ENCODE measurements around the gene CFAP53. TPM values are rescaled to one million over a fixed set of nuclear protein-coding genes. Genes with fewer than 3 reads are reported as not detected.
A peak's percentile ranks its signal among the peaks of the same experiment; 100 is the strongest.
"Not testable (repeated sequence)": the region's sequence is repeated elsewhere in the genome, so short reads cannot be mapped to it uniquely, and the experiment has no call there.

The CFAP53 gene, protein sequence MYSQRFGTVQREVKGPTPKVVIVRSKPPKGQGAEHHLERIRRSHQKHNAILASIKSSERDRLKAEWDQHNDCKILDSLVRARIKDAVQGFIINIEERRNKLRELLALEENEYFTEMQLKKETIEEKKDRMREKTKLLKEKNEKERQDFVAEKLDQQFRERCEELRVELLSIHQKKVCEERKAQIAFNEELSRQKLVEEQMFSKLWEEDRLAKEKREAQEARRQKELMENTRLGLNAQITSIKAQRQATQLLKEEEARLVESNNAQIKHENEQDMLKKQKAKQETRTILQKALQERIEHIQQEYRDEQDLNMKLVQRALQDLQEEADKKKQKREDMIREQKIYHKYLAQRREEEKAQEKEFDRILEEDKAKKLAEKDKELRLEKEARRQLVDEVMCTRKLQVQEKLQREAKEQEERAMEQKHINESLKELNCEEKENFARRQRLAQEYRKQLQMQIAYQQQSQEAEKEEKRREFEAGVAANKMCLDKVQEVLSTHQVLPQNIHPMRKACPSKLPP
- polyA plus RNA-seq: under 1 TPM; 0.13 to 0.33 TPM

DNA sequence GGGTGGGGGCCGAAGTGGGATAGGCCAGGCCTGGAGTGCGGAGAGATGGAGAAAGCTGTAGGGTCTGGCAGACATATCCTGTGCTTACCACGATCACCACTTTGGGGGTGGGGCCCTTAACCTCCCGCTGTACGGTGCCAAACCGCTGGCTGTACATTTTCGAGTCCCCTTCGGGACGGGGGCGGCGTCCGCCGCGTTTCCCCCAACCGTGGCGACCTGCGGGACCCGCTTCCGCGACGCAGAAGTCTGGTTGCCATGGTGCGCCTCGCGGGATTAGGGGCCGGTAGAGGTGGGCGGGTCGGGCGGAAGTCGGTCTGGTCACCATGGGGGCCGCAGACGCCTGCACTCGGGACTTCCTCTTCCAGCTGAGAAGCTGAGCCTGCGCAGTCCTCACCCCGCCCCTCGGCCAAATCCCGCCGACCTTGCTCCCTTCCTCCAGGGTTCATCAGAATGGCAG, at the start of gene CFAP53:
Gene CFAP53 (minus strand): TSS at position 248 of the 457 bp plus-strand sequence. CDS start 91 bp downstream, at position 157.
- peak within 1 kb of the TSS; percentile 47 to 78 for H3K4me3 ChIP-seq (ENCODE audit: low read depth in 1 of 2, low read length in 2 of 2)
- 0 to 1% methylated on average over 32 to 37 of the region's 37 CpGs for WGBS, 2 donors
- peaks cover 0 to 2% of the 10 kb centered on the region in 2 donors for H3K4me1 ChIP-seq (ENCODE audit: control insufficient read depth in 2 of 2, insufficient read depth in 2 of 2, low read length in 1 of 2)
- H3K27me3 ChIP-seq (ENCODE audit: control insufficient read depth in 1 of 2, insufficient read depth in 2 of 2, low read length in 2 of 2): no peaks in the 10 kb centered on the region
- H3K36me3 ChIP-seq (ENCODE audit: control insufficient read depth in 2 of 2, insufficient read depth in 2 of 2, low read length in 1 of 2): peaks cover 6 to 8% of the 10 kb centered on the region in 2 donors
- H3K27ac ChIP-seq (ENCODE audit: low read depth in 2 of 2, low read length in 1 of 2): peak within 1 kb of the TSS in 1 of 2 donors; percentile 24
- no peaks in the 10 kb centered on the region for H3K9me3 ChIP-seq (ENCODE audit: control insufficient read depth in 2 of 2, insufficient read depth in 1 of 2, low read depth in 1 of 2, low read length in 1 of 2)

DNA sequence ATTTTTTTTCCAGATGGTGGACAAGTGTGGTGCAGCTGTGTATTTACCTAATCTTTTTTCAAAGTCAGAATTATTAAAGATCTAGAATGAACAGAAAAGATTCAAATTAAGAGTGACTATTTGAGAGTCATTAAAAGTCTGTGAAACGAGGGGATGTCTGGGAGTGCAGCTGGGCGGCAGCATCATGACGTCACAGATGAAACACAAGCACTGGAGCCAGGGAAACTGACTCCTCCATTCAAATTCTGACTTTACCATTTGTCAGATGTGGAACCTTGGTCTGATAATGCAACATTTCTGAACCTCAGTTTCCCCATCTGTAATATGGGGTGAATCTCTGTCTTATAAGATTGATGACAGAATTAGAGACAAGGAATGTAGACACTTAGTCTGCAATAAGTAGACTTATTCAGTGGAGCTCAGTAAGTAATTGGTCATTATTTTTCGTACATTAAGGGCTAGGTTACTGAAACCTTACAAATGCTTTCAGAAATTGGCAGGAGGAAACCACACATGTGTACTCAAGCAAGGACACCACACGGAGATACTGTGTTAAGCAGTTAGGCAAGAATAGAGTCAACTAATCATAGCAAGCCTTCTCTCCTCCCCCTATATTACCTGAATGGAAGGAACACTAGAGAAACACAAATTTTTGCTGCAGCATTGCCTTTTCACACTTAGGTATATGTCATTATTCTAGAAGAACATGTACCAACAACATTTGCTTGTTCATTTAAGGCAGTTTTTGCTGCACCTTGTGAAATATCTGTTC, 49.0 kb upstream of the CFAP53 start:
- Histone ChIP-seq H3K9me3 (ENCODE audit: control insufficient read depth in 2 of 2, insufficient read depth in 1 of 2, low read depth in 1 of 2, low read length in 1 of 2) (no peaks in the 10 kb centered on the region), H3K27ac (ENCODE audit: low read depth in 2 of 2, low read length in 1 of 2) (no peak overlapping the region), H3K4me1 (ENCODE audit: control insufficient read depth in 2 of 2, insufficient read depth in 2 of 2, low read length in 1 of 2) (no peaks in the 10 kb centered on the region), H3K27me3 (ENCODE audit: control insufficient read depth in 1 of 2, insufficient read depth in 2 of 2, low read length in 2 of 2) (peaks cover 0 to 2% of the 10 kb centered on the region in 2 donors), H3K36me3 (ENCODE audit: control insufficient read depth in 2 of 2, insufficient read depth in 2 of 2, low read length in 1 of 2) (no peaks in the 10 kb centered on the region), H3K4me3 (ENCODE audit: low read depth in 1 of 2, low read length in 2 of 2) (no peak overlapping the region)
- 52 to 56% methylated on average over 5 of the region's 5 CpGs for WGBS, 2 donors

DNA sequence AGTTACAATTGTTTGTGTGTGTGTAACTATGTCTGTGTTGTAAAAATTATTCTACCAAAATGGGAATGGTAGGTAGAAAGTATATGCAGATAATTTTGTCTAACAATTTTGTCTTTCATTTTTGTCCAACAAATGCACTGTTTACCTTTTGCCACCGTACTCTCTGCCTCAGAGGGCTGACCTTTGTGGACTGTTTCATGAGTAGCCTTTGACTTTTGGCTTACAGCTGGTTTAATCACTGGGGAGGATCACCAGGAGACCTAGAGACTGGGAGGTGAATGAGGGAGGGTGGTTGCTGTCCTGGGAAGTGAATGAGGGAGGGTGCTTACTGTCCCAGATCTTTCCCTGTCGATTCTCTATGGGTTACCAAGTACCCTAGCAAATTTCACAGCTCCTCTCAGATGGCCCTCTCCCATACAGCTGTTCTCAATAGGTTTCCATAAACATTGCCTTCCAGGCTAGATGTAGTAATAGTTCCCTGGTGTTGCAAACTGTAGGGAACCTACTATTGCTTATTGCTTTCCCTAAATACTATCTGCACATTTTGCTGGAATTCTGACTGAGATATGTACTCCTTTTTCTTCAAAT, 47.7 kb upstream of the CFAP53 start:
- Histone ChIP-seq H3K4me3 (ENCODE audit: low read depth in 1 of 2, low read length in 2 of 2) (no peak overlapping the region), H3K9me3 (ENCODE audit: control insufficient read depth in 2 of 2, insufficient read depth in 1 of 2, low read depth in 1 of 2, low read length in 1 of 2) (no peaks in the 10 kb centered on the region), H3K4me1 (ENCODE audit: control insufficient read depth in 2 of 2, insufficient read depth in 2 of 2, low read length in 1 of 2) (no peaks in the 10 kb centered on the region), H3K36me3 (ENCODE audit: control insufficient read depth in 2 of 2, insufficient read depth in 2 of 2, low read length in 1 of 2) (no peaks in the 10 kb centered on the region), H3K27ac (ENCODE audit: low read depth in 2 of 2, low read length in 1 of 2) (no peak overlapping the region), H3K27me3 (ENCODE audit: control insufficient read depth in 1 of 2, insufficient read depth in 2 of 2, low read length in 2 of 2) (peaks cover 0 to 2% of the 10 kb centered on the region in 2 donors)
- 29 to 49% methylated on average over 2 of the region's 2 CpGs for WGBS, 2 donors

DNA sequence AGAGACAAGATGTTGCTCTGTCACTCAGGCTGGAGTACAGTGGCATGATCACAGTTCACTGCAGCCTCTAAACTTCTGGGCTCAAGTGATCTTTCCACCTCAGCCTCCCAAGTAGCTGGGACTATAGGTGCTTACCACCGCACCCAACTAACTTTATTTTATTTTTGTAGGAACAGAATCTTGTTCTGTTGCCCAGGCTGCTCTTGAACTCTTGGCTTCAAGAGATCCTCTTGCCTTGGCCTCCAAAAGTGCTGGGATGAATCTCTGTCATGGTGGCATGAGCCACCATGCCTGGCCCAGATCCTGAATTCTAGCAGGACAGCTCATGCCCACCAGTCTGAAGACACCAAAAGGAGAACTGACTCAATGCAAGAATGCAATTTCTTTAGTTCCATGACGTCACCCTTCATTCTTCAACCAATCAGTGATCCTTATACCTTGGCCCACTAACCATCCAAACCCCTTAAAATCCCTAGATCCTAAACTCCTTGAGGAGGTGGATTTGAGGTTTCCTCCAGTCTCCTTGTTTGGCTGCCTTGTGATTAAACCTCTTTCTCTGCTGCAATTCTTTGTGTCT, 46.8 kb upstream of the CFAP53 start:
- no peak overlapping the region for H3K27ac ChIP-seq (ENCODE audit: low read depth in 2 of 2, low read length in 1 of 2)
- H3K4me1 ChIP-seq (ENCODE audit: control insufficient read depth in 2 of 2, insufficient read depth in 2 of 2, low read length in 1 of 2): peaks cover 0 to 2% of the 10 kb centered on the region in 2 donors
- no peaks in the 10 kb centered on the region for H3K9me3 ChIP-seq (ENCODE audit: control insufficient read depth in 2 of 2, insufficient read depth in 1 of 2, low read depth in 1 of 2, low read length in 1 of 2)
- WGBS, 2 donors: 80 to 84% methylated on average over 2 of the region's 2 CpGs
- no peak overlapping the region for H3K4me3 ChIP-seq (ENCODE audit: low read depth in 1 of 2, low read length in 2 of 2)
- no peaks in the 10 kb centered on the region for H3K36me3 ChIP-seq (ENCODE audit: control insufficient read depth in 2 of 2, insufficient read depth in 2 of 2, low read length in 1 of 2)
- H3K27me3 ChIP-seq (ENCODE audit: control insufficient read depth in 1 of 2, insufficient read depth in 2 of 2, low read length in 2 of 2): peaks cover 0 to 2% of the 10 kb centered on the region in 2 donors

DNA sequence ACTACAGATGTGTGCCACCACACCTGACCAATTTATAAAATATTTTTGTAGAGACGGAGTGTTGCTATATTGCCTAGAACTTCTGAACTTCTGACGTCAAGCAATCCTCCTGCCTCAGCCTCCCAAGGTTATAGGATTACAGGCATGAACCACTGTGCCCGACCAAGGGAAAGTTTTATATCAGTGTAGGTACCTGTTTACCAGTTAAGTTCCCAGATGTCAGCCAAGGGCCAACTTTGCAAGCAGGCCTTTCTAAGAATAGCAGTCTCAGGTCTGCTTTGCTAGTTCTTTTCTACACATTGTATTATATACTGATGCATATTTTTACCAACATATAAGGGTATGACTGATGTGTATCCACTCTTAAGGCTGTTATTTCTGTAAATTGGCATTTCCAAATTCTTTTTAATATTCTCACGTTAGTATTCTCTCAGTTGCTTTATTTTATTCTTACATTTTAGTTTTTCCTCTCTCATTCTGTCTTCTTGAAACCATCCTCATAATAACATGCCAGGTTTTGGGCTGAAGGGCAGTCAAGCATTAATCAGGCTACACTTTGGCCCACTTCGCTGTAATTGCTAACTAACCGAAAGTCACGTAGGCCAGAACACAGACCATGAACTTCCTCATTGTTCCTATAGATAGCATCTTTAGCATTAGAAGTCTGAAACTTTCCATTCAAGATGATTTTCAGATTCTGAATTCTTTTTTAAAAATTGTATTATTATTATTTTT, 46.2 kb upstream of the CFAP53 start:
- Histone ChIP-seq H3K4me3 (ENCODE audit: low read depth in 1 of 2, low read length in 2 of 2) (no peak overlapping the region), H3K9me3 (ENCODE audit: control insufficient read depth in 2 of 2, insufficient read depth in 1 of 2, low read depth in 1 of 2, low read length in 1 of 2) (no peaks in the 10 kb centered on the region), H3K36me3 (ENCODE audit: control insufficient read depth in 2 of 2, insufficient read depth in 2 of 2, low read length in 1 of 2) (no peaks in the 10 kb centered on the region), H3K27ac (ENCODE audit: low read depth in 2 of 2, low read length in 1 of 2) (no peak overlapping the region), H3K4me1 (ENCODE audit: control insufficient read depth in 2 of 2, insufficient read depth in 2 of 2, low read length in 1 of 2) (peaks cover 0 to 6% of the 10 kb centered on the region in 2 donors), H3K27me3 (ENCODE audit: control insufficient read depth in 1 of 2, insufficient read depth in 2 of 2, low read length in 2 of 2) (peaks cover 0 to 2% of the 10 kb centered on the region in 2 donors)
- WGBS, 2 donors: 83 to 88% methylated on average over 7 of the region's 7 CpGs

DNA sequence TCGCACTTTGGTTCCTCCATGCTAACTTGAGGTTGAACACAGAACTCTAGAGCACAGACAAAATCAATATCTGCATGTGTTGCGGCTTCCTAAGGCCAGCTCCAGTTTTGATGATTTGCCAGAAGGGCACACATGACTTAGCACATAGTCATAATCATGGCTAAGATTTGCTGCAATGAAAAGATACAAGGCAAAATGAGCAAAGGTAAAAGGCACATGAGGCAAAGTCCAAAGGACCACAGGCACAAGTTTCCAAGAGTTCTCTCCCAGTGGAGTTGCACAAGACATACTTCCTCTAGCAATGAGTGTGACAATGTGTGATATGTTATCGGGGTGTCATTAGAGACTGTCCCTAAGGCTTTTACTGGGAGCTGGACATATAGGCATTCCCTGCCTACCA, 45.4 kb upstream of the CFAP53 start:
- Histone ChIP-seq H3K9me3 (ENCODE audit: control insufficient read depth in 2 of 2, insufficient read depth in 1 of 2, low read depth in 1 of 2, low read length in 1 of 2) (no peaks in the 10 kb centered on the region), H3K36me3 (ENCODE audit: control insufficient read depth in 2 of 2, insufficient read depth in 2 of 2, low read length in 1 of 2) (no peaks in the 10 kb centered on the region), H3K27ac (ENCODE audit: low read depth in 2 of 2, low read length in 1 of 2) (no peak overlapping the region), H3K4me1 (ENCODE audit: control insufficient read depth in 2 of 2, insufficient read depth in 2 of 2, low read length in 1 of 2) (peaks cover 3 to 6% of the 10 kb centered on the region in 2 donors), H3K27me3 (ENCODE audit: control insufficient read depth in 1 of 2, insufficient read depth in 2 of 2, low read length in 2 of 2) (no peaks in the 10 kb centered on the region), H3K4me3 (ENCODE audit: low read depth in 1 of 2, low read length in 2 of 2) (no peak overlapping the region)
- WGBS, 2 donors: 76 to 84% methylated on average over 3 of the region's 3 CpGs

DNA sequence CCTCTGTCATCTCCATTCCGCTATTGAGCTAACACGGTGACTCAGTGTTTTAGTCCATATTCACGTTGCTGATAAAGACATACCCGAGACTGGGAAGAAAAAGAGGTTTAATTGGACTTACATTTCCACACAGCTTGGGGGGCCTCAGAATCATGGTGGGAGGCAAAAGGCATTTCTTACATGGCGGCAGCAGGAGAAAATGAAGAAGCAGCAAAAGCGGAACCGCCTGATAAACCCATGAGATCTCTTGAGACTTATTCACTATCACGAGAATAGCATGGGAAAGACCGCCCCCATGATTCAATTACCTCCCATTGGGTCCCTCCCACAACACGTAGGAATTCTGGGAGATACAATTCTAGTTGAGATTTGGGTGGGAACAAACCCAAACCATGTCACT, 43.8 kb upstream of the CFAP53 start:
- Histone ChIP-seq H3K27me3 (ENCODE audit: control insufficient read depth in 1 of 2, insufficient read depth in 2 of 2, low read length in 2 of 2) (no peaks in the 10 kb centered on the region), H3K36me3 (ENCODE audit: control insufficient read depth in 2 of 2, insufficient read depth in 2 of 2, low read length in 1 of 2) (no peaks in the 10 kb centered on the region), H3K9me3 (ENCODE audit: control insufficient read depth in 2 of 2, insufficient read depth in 1 of 2, low read depth in 1 of 2, low read length in 1 of 2) (no peaks in the 10 kb centered on the region), H3K27ac (ENCODE audit: low read depth in 2 of 2, low read length in 1 of 2) (no peak overlapping the region), H3K4me3 (ENCODE audit: low read depth in 1 of 2, low read length in 2 of 2) (no peak overlapping the region), H3K4me1 (ENCODE audit: control insufficient read depth in 2 of 2, insufficient read depth in 2 of 2, low read length in 1 of 2) (peaks cover 3 to 6% of the 10 kb centered on the region in 2 donors)
- WGBS, 2 donors: 86% methylated on average over 10 of the region's 10 CpGs

DNA sequence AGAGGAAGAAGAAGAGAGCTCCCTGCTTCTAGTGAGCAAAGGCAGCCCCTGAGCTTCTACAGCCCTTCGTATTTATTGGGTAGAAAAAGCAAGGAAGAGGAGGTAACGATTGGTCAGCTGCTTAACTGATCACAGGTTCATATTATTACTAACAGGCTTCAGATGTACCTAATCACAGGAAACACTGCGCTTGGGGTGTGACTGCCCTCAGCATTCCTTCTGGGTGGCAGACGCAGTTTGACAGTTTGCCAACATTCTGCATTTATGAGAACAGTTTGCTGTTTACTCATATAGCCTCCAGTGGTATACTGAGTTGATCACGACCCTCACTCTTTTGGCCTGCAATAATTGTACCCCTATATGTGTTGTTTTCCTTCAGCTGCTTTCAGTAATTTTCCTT, 42.6 kb upstream of the CFAP53 start:
- H3K4me3 ChIP-seq (ENCODE audit: low read depth in 1 of 2, low read length in 2 of 2); H3K27ac ChIP-seq (ENCODE audit: low read depth in 2 of 2, low read length in 1 of 2); H3K27me3 ChIP-seq (ENCODE audit: control insufficient read depth in 1 of 2, insufficient read depth in 2 of 2, low read length in 2 of 2); H3K36me3 ChIP-seq (ENCODE audit: control insufficient read depth in 2 of 2, insufficient read depth in 2 of 2, low read length in 1 of 2); H3K4me1 ChIP-seq (ENCODE audit: control insufficient read depth in 2 of 2, insufficient read depth in 2 of 2, low read length in 1 of 2); H3K9me3 ChIP-seq (ENCODE audit: control insufficient read depth in 2 of 2, insufficient read depth in 1 of 2, low read depth in 1 of 2, low read length in 1 of 2): not testable (repeated sequence)
- 61 to 62% methylated on average over 5 of the region's 5 CpGs for WGBS, 2 donors
